ENCODE measurements around the gene UBAC2. TPM values are rescaled to one million over a fixed set of nuclear protein-coding genes. Genes with fewer than 3 reads are reported as not detected.

UBAC2 gene
- polyA plus RNA-seq, 2 donors = 63.0 to 70.1 TPM

GRCh38 chr13:99161512-99161911 lies 39.1 kb upstream of the UBAC2 start:
- H3K4me1 ChIP-seq (ENCODE audit: control insufficient read depth in 2 of 2, insufficient read depth in 2 of 2, low read length in 1 of 2) = no peaks in the 10 kb centered on the region
- H3K27me3 ChIP-seq (ENCODE audit: control insufficient read depth in 1 of 2, insufficient read depth in 2 of 2, low read length in 2 of 2) = no peaks in the 10 kb centered on the region
- H3K27ac ChIP-seq (ENCODE audit: low read depth in 2 of 2, low read length in 1 of 2) = no peak overlapping the region
- H3K9me3 ChIP-seq (ENCODE audit: control insufficient read depth in 2 of 2, insufficient read depth in 1 of 2, low read depth in 1 of 2, low read length in 1 of 2) = no peaks in the 10 kb centered on the region
- 86 to 89% methylated on average over 1 of the region's 1 CpG for WGBS, 2 donors
- no peaks in the 10 kb centered on the region for H3K36me3 ChIP-seq (ENCODE audit: control insufficient read depth in 2 of 2, insufficient read depth in 2 of 2, low read length in 1 of 2)
- H3K4me3 ChIP-seq (ENCODE audit: low read depth in 1 of 2, low read length in 2 of 2) = no peak overlapping the region

- Histone ChIP-seq H3K27ac (ENCODE audit: low read depth in 2 of 2, low read length in 1 of 2) (no peak overlapping the region), H3K4me1 (ENCODE audit: control insufficient read depth in 2 of 2, insufficient read depth in 2 of 2, low read length in 1 of 2) (no peaks in the 10 kb centered on the region), H3K4me3 (ENCODE audit: low read depth in 1 of 2, low read length in 2 of 2) (no peak overlapping the region), H3K36me3 (ENCODE audit: control insufficient read depth in 2 of 2, insufficient read depth in 2 of 2, low read length in 1 of 2) (no peaks in the 10 kb centered on the region), H3K9me3 (ENCODE audit: control insufficient read depth in 2 of 2, insufficient read depth in 1 of 2, low read depth in 1 of 2, low read length in 1 of 2) (no peaks in the 10 kb centered on the region), H3K27me3 (ENCODE audit: control insufficient read depth in 1 of 2, insufficient read depth in 2 of 2, low read length in 2 of 2) (no peaks in the 10 kb centered on the region)
- WGBS, 2 donors = 88 to 89% methylated on average over 13 of the region's 13 CpGs
These were observed 37.9 kb upstream of the UBAC2 start for GRCh38 chr13:99162567-99163361.

GRCh38 chr13:99164226-99164625 lies 36.4 kb upstream of the UBAC2 start:
- no peak overlapping the region for H3K27ac ChIP-seq (ENCODE audit: low read depth in 2 of 2, low read length in 1 of 2)
- no peaks in the 10 kb centered on the region for H3K9me3 ChIP-seq (ENCODE audit: control insufficient read depth in 2 of 2, insufficient read depth in 1 of 2, low read depth in 1 of 2, low read length in 1 of 2)
- no peaks in the 10 kb centered on the region for H3K36me3 ChIP-seq (ENCODE audit: control insufficient read depth in 2 of 2, insufficient read depth in 2 of 2, low read length in 1 of 2)
- H3K27me3 ChIP-seq (ENCODE audit: control insufficient read depth in 1 of 2, insufficient read depth in 2 of 2, low read length in 2 of 2) = no peaks in the 10 kb centered on the region
- H3K4me3 ChIP-seq (ENCODE audit: low read depth in 1 of 2, low read length in 2 of 2) = no peak overlapping the region
- no peaks in the 10 kb centered on the region for H3K4me1 ChIP-seq (ENCODE audit: control insufficient read depth in 2 of 2, insufficient read depth in 2 of 2, low read length in 1 of 2)
- 77 to 89% methylated on average over 5 of the region's 5 CpGs for WGBS, 2 donors

- Histone ChIP-seq H3K27ac (ENCODE audit: low read depth in 2 of 2, low read length in 1 of 2) (peak overlapping the region in 1 of 2 donors; percentile 58), H3K4me3 (ENCODE audit: low read depth in 1 of 2, low read length in 2 of 2) (no peak overlapping the region), H3K9me3 (ENCODE audit: control insufficient read depth in 2 of 2, insufficient read depth in 1 of 2, low read depth in 1 of 2, low read length in 1 of 2) (no peaks in the 10 kb centered on the region), H3K36me3 (ENCODE audit: control insufficient read depth in 2 of 2, insufficient read depth in 2 of 2, low read length in 1 of 2) (no peaks in the 10 kb centered on the region), H3K4me1 (ENCODE audit: control insufficient read depth in 2 of 2, insufficient read depth in 2 of 2, low read length in 1 of 2) (no peaks in the 10 kb centered on the region), H3K27me3 (ENCODE audit: control insufficient read depth in 1 of 2, insufficient read depth in 2 of 2, low read length in 2 of 2) (no peaks in the 10 kb centered on the region)
- WGBS, 2 donors = 61 to 69% methylated on average over 5 of the region's 5 CpGs
These were observed 34.7 kb upstream of the UBAC2 start for GRCh38 chr13:99165753-99166587.

- no peaks in the 10 kb centered on the region for H3K9me3 ChIP-seq (ENCODE audit: control insufficient read depth in 2 of 2, insufficient read depth in 1 of 2, low read depth in 1 of 2, low read length in 1 of 2)
- no peaks in the 10 kb centered on the region for H3K4me1 ChIP-seq (ENCODE audit: control insufficient read depth in 2 of 2, insufficient read depth in 2 of 2, low read length in 1 of 2)
- no peak overlapping the region for H3K27ac ChIP-seq (ENCODE audit: low read depth in 2 of 2, low read length in 1 of 2)
- H3K4me3 ChIP-seq (ENCODE audit: low read depth in 1 of 2, low read length in 2 of 2) = no peak overlapping the region
- 84 to 88% methylated on average over 18 of the region's 18 CpGs for WGBS, 2 donors
- no peaks in the 10 kb centered on the region for H3K27me3 ChIP-seq (ENCODE audit: control insufficient read depth in 1 of 2, insufficient read depth in 2 of 2, low read length in 2 of 2)
- no peaks in the 10 kb centered on the region for H3K36me3 ChIP-seq (ENCODE audit: control insufficient read depth in 2 of 2, insufficient read depth in 2 of 2, low read length in 1 of 2)
These were observed 27.7 kb upstream of the UBAC2 start for GRCh38 chr13:99172951-99173350.

GRCh38 chr13:99173606-99174005 lies 27.0 kb upstream of the UBAC2 start:
- 75 to 88% methylated on average over 3 of the region's 3 CpGs for WGBS, 2 donors
- Histone ChIP-seq H3K36me3 (ENCODE audit: control insufficient read depth in 2 of 2, insufficient read depth in 2 of 2, low read length in 1 of 2) (no peaks in the 10 kb centered on the region), H3K4me3 (ENCODE audit: low read depth in 1 of 2, low read length in 2 of 2) (no peak overlapping the region)

GRCh38 chr13:99174533-99175100 lies 26.0 kb upstream of the UBAC2 start:
- H3K27ac ChIP-seq (ENCODE audit: low read depth in 2 of 2, low read length in 1 of 2) = no peak overlapping the region
- no peaks in the 10 kb centered on the region for H3K36me3 ChIP-seq (ENCODE audit: control insufficient read depth in 2 of 2, insufficient read depth in 2 of 2, low read length in 1 of 2)
- no peaks in the 10 kb centered on the region for H3K9me3 ChIP-seq (ENCODE audit: control insufficient read depth in 2 of 2, insufficient read depth in 1 of 2, low read depth in 1 of 2, low read length in 1 of 2)
- 55 to 61% methylated on average over 2 of the region's 2 CpGs for WGBS, 2 donors
- no peak overlapping the region for H3K4me3 ChIP-seq (ENCODE audit: low read depth in 1 of 2, low read length in 2 of 2)
- no peaks in the 10 kb centered on the region for H3K27me3 ChIP-seq (ENCODE audit: control insufficient read depth in 1 of 2, insufficient read depth in 2 of 2, low read length in 2 of 2)
- H3K4me1 ChIP-seq (ENCODE audit: control insufficient read depth in 2 of 2, insufficient read depth in 2 of 2, low read length in 1 of 2) = peaks cover 0 to 3% of the 10 kb centered on the region in 2 donors

More at GRCh38 chr13:99173606-99174005, 27.0 kb upstream of the UBAC2 start:
- H3K27ac ChIP-seq (ENCODE audit: low read depth in 2 of 2, low read length in 1 of 2) = no peak overlapping the region
- no peaks in the 10 kb centered on the region for H3K27me3 ChIP-seq (ENCODE audit: control insufficient read depth in 1 of 2, insufficient read depth in 2 of 2, low read length in 2 of 2)
- no peaks in the 10 kb centered on the region for H3K4me1 ChIP-seq (ENCODE audit: control insufficient read depth in 2 of 2, insufficient read depth in 2 of 2, low read length in 1 of 2)
- H3K9me3 ChIP-seq (ENCODE audit: control insufficient read depth in 2 of 2, insufficient read depth in 1 of 2, low read depth in 1 of 2, low read length in 1 of 2) = no peaks in the 10 kb centered on the region

GRCh38 chr13:99176309-99177276 lies 24.1 kb upstream of the UBAC2 start:
- H3K9me3 ChIP-seq (ENCODE audit: control insufficient read depth in 2 of 2, insufficient read depth in 1 of 2, low read depth in 1 of 2, low read length in 1 of 2) = no peaks in the 10 kb centered on the region
- H3K27ac ChIP-seq (ENCODE audit: low read depth in 2 of 2, low read length in 1 of 2) = no peak overlapping the region
- no peak overlapping the region for H3K4me3 ChIP-seq (ENCODE audit: low read depth in 1 of 2, low read length in 2 of 2)
- peaks cover 0 to 3% of the 10 kb centered on the region in 2 donors for H3K4me1 ChIP-seq (ENCODE audit: control insufficient read depth in 2 of 2, insufficient read depth in 2 of 2, low read length in 1 of 2)
- WGBS, 2 donors = 22 to 24% methylated on average over 24 of the region's 24 CpGs
- H3K36me3 ChIP-seq (ENCODE audit: control insufficient read depth in 2 of 2, insufficient read depth in 2 of 2, low read length in 1 of 2) = no peaks in the 10 kb centered on the region
- no peaks in the 10 kb centered on the region for H3K27me3 ChIP-seq (ENCODE audit: control insufficient read depth in 1 of 2, insufficient read depth in 2 of 2, low read length in 2 of 2)

GRCh38 chr13:99178636-99179035 lies 22.0 kb upstream of the UBAC2 start:
- Histone ChIP-seq H3K27ac (ENCODE audit: low read depth in 2 of 2, low read length in 1 of 2) (no peak overlapping the region), H3K27me3 (ENCODE audit: control insufficient read depth in 1 of 2, insufficient read depth in 2 of 2, low read length in 2 of 2) (no peaks in the 10 kb centered on the region), H3K4me1 (ENCODE audit: control insufficient read depth in 2 of 2, insufficient read depth in 2 of 2, low read length in 1 of 2) (peaks cover 0 to 3% of the 10 kb centered on the region in 2 donors), H3K4me3 (ENCODE audit: low read depth in 1 of 2, low read length in 2 of 2) (no peak overlapping the region), H3K36me3 (ENCODE audit: control insufficient read depth in 2 of 2, insufficient read depth in 2 of 2, low read length in 1 of 2) (no peaks in the 10 kb centered on the region), H3K9me3 (ENCODE audit: control insufficient read depth in 2 of 2, insufficient read depth in 1 of 2, low read depth in 1 of 2, low read length in 1 of 2) (no peaks in the 10 kb centered on the region)
- 60 to 69% methylated on average over 4 of the region's 4 CpGs for WGBS, 2 donors
